Measurements from ENCODE around the gene UNC5C.
"Not testable (repeated sequence)": the region's sequence is repeated elsewhere in the genome, so short reads cannot be mapped to it uniquely, and the experiment has no call there.

UNC5C gene

DNA sequence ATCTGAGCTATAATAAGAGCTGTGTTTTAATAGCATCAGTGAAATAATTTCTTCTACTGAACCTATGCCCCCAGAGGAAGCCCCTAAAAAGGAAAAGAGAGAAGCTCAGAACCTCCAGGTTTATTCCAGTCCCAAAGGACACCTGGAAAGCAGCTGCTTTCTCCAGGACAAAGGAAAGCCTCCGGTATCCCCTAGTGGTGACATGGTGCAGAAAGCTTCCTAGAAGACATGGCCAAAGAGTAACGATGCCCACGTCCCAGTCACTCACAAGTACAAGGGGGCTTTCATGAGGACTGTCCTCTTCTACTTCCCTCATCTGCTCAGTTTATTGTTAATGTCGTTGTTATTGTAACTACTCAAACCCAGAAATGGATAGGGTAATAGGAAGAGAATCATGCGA, 343.9 kb downstream of the UNC5C start:
- no peak for DNase-seq

DNA sequence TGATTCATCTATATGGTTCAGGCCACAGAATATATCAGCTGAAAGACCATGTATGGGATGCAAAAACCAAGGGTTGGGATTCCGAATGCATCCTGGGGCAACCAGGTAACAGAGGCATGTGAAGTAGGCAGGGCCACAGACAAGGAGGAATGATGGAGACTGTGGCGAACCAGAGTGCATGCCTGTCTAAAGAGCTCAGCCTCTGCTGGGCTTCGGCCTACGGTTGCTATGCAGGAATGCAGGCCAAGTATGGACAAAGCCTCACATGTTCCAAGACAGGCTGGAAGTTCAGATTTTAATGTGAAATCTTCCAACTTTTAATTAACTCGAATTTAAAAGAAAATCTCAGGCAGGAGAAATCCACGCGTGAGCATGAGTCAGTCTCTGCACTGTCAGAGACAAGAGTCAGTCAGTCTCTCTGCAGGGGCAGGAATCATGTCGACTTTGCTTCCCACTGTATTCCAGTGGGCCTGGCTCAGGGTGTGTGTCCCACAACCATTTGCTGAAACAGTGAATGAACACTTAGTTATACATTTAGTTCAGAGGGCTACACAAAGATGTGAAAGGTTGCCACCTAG, 344.4 kb downstream of the UNC5C start:
- DNase-seq: no peak

DNA sequence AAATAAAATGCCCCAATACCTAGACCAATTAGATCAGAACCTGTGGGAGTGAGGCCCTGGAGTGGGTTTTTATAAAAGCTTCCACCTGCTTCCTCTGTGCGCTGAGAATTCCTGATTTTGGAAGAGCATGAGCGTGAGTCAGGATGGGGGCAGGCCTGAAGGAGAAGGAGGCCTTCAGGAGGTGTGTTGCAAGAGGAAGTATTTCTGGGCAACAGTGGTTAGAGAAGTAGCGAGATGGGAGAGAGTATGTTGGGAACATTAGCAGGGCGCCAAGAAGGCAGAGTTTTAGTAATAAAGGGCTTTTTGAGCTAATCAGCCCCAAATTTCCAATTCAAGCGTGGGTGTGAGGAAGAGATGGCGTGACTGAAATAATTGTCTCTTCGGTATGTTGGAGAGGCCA, 349.8 kb downstream of the UNC5C start:
- DNase-seq: no peak

DNA sequence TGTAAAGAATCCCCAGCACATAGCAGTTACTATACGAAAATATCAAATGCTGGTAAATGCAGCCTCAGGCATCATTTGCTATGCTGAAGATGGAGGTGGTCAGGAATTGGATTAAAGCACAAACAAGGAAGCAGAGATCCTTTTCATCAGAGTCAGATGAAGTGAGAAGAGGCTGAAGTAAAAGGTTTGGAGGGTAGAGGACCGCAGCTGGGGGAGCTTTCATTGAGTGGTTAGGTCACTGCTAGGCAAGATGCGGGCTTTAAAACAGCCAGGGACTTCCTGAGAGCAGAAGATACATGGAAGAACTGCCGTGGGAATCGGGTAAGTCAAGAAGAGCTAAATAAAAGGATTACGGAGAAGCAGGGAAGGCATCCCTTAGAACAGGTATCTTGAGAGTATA, 351.4 kb downstream of the UNC5C start:
- no peak for DNase-seq

DNA sequence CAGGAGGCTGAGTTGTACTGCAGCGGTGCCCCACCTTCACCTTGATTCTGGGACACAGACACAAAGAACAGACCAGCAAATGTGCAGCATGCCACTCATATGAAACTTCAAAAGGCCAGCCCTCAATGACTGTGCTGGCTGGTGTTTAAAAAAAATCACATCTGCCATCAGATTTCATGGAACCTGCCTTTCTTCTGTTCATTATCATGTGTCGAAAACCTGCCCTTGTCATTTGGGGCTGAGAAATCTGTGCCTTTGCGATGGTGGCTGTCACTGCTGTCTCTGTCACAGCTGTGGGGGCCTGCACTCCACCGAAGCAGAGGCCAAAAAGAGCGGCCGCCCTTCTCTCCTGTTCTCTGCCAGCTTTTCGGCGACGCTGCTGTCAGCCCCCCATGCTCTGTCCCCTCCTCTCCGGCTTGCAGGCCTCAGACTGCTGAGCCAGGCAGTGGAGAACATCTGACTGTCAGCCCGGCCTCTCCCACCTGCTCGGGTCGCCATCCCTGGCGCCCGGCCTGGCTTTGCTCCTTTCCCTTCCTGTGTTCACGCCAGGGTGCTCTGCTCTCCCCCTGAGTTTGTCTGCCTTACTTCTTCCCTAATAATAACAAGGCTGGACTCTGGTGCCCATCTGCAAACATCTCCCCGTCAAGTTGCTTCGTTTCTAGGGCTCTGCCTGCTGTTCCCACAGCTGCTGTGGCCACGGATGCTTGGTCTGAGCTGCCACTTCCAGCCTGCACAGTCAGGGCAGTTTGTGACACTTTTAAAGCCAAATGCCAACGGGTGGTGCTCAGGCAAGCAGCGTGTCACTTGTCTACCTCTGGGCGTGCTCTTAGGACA, 355.2 kb downstream of the UNC5C start:
- DNase-seq: no peak

DNA sequence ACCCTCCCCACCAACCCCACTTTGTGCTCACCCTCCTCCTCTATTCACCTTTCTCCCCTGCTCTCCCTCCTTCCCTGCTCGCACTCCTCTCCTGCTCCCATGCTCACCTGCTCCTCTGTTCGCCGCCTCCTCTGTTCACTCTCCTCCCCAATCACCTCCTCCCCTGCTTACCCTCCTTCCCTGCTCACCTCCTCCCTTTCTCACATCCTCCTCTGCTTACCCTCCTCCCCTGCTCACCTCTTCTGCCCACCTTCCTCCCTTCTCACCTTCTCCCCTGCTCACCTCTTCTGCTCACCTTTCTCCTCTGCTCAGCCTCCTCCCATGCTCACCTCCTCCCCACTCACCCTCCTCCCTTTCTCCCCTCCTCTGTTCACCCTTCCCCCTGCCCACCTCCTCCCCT, 357.2 kb downstream of the UNC5C start:
- no peak for DNase-seq

DNA sequence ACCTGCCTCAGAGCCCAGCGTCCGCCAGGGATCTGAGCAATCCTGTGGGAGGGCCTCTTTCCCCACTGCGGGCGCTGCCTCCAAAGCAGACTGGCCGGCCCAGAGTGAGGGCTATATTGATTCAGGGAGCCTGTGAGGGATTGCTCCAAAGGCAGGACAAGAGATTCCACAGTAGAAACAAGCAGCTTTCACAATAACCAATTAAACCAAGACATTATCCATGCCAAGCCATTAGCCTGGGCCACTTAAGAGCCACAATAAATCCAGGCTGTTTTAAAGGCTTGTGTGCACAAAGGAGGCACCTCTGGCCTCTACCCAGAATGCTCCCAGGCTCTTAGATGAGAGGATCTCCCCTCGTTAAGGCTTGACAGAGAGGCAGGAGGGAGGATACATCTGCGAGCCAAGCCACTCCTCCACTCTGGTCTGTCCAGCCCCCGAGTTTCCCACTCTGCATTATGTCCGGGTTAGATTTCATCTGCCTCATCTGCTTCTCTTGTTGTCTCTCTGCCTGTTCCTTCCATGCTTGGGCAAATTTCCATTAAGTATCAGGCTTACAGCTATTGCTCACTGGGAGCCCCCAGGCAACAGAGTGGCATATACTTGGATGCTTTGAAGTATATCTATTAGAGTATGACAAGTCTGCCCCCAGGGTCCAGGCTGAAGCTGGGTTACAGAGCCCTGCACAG, 357.9 kb downstream of the UNC5C start:
- no peak for DNase-seq

DNA sequence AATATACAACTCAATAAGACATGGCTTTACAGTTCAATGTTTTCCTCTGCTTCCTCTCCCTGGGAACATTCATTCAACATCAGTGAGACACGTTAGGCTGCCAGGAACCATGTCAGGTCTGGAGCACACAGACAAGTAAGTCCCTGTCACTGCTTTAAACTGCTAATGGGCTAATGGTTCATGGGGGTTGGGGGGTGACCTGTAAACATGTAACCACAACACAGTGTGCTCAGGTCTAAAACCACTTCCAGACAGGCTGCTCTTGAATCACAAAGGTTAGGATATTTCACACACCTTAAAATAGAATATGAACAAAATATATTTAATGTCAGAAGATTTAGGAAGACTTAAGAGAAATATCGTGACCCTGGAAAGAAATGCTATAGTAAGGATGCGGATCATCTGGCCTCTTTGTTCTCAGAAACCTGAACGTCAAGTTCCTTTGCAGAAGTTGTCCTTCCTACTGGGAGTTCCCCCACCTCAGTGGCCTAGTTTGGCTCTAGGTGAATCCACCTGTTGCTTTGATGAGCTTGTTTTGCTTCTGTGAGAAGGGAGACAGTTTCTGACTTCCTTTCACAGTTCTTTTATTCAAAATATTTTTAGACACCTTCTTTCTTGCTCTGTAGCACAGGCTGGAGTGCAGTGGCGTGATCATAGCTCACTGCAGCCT, 359.9 kb downstream of the UNC5C start:
- DNase-seq: no peak

DNA sequence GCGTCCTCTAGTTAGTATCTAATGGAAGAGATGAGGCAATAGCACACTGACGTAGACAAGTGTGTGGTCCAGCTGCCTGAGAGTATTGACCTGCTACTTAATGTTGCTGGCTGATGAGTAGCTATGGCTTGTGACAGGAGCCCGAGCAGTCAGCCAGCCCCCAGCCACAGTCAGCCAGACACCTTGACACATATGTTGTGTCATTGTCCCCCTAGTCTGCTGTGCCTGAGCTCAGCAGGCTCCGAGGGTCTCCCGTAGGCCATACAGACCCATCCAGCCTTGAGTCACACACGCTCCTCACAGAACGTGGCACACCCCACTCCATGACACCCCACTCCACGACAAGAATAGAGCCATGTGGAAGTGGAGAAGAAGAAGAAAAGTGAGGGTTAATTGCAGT, 362.1 kb downstream of the UNC5C start:
- DNase-seq: no peak

DNA sequence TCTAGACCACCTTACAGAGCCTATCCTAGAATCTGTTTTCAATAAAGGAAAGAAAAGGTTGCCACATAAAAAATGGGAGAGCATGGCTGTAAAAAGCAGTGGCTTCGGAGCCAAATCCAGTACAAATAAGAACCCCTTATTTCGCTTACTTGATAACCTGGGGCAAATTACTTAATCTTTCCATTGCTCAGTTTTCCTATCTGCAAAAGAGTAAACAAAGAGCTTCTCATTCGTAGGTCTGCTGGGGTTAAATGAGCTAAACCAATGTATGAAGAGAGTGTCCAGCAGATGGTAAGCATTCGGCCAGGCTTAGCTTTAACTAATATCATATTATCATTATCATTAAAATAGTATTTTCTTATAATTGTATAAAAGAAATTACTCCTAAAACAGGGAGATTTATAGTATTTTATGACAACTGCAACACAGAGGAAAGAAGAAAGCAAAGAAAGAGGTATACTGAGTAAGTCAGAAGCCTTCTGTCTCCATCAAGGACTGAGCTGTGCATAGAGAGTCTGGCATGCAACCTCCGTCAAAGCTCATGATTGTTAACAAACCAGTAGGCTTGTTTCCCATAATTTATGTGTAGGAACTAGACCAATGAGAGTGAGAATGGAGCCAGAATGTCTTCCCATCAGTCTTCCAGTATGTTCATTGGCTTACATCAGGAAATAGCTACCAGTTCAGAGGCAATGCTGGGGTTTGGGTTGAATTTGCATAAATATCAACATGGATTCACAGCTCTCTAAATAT, 364.9 kb downstream of the UNC5C start:
- no peak for DNase-seq

DNA sequence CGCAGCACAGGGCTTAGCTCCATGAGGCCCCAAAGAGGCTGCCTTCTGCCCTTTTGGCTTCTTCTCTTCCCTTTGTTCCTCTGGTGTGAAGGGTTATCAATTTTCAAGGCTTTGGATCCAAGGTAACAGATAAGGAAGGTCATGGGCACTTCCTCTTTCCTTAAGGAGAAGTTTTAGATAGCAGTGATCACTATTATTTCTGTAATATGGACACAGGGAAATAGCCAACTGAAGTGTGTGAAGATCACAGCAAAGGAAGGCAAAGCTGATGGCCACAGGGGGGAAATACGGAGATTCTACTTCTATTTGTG, 366.8 kb downstream of the UNC5C start:
- DNase-seq: no peak

DNA sequence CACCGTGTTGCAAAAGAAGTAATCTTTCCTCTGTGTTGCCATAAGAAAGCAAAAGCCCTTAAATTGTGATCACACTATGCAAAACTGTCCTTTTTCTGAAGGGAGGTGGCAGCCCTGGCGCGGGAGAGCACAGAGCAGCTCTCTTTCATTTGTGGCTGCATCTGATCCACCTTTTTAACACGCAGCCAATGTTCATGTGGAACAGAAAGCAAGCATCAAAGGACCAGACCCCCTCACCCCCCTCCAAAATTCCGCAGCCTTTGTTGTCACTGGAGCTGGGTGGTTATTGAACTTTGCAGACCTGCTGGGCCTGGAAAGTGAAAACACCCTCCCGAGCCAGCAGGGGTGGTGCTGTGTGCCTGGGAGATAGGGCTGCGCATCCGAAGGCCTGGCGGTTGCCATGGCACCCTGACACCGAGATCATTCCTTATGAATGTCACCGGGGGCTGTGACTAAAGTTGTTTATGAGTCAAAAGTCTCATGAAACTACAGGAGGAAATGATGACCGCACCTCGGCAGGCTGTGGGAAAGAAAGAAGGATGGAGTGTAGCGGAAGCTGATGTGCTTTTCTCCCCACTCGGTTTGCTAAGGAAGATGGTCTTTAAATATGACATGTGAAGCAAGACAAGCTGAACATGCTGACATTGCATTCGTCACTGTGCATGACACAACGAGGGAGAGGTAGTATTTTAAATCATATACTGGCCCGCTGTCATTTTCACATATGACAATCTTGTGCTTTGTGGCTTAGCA, 367.4 kb downstream of the UNC5C start:
- DNase-seq: no peak

DNA sequence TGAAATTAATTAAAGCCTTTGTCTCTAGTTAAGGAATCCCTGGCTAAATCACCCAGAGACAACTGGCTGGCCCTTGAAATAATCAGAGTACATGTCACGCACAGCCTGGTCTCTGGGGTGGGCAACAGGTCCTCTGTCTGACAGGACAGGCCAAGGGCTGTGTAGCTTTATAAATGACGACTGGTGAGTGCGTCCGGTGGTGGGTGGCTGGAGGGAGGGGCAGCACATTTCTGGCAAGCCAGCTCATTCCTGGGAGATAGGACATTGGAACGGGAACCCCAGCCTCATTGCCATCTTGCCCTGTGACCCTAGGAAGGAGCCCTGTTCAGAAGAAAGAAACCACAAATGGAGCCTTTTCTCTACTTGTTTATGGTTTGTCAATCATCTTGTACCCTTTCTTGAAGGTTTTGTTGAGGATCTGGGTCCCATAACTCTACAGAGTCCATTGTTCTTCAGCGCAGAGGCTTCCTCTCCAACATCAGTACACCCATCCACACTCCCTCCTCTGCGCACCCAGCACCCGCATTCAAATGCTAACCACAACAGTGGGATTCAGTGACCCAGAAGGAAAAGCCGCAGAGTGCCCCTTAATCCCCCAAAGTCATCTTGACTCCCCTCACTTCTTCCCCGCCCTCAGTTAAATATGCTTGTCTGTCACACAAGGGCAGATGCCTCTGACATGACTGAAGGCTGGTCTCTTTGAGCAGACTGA, 368.1 kb downstream of the UNC5C start:
- DNase-seq: no peak

DNA sequence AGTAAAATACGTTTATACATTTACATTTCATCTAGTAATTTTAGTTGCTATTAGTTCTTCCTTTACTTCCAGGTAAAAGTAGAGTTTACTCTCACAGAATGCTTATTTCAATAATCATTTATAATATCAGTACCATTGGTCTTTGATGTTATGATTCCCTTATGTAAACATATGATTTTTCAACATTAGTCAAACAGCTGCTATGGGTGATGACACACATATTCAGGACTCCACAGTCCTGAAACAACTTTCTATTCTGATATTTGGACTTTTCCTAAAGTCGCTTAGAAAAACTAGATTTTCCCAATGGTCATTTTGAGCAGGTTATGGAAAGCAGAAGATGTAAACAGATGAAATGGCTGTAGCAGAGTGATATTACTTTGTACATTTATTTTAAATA, 369.8 kb downstream of the UNC5C start:
- DNase-seq: no peak

DNA sequence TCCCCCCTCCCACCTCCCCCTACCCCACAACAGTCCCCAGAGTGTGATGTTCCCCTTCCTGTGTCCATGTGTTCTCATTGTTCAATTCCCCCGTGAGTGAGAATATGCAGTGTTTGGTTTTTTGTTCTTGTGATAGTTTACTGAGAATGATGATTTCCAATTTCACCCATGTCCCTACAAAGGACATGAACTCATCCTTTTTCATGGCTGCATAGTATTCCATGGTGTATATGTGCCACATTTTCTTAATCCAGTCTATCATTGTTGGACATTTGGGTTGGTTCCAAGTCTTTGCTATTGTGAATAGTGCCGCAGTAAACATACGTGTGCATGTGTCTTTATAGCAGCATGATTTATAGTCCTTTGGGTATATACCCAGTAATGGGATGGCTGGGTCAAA, 377.4 kb downstream of the UNC5C start:
- DNase-seq: not testable (repeated sequence)

DNA sequence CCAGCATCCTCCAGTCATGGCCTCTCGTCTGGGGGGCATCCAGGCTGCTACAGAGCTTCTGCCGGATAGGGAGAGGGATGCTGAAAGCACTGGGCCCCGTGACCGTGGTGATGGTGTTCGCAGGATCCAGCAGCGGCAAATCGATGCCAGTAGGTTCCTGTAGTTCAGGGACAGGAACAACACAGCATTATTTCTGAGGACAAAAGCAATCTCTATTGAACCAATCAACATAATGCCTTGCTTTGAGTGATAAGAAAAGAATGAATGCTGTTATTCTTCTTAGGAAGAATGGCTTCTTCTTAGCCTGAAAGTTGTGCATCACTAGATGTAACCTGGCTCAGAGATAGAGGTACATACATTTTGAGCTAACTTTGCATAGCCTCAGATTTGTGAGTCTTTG, 378.6 kb downstream of the UNC5C start:
- DNase-seq: no peak

DNA sequence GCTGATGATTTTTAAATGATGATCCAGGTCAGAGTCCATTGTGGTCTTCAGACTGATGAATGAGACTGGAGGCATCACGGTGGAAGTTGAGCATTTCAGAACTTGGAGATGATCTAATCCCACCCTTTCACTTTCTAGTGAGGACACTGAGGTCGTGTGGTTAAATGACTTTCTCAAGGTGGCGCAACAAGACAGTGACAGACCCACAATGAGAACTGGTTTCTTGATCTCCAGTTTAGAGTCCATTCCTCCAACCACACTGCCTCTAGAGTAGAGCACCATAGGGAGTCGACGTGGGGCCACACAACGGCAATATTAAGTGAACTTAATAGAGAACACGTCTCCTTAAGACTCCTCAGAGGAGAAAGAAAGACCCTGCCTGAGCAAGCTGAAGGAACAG, 381.0 kb downstream of the UNC5C start:
- no peak for DNase-seq

DNA sequence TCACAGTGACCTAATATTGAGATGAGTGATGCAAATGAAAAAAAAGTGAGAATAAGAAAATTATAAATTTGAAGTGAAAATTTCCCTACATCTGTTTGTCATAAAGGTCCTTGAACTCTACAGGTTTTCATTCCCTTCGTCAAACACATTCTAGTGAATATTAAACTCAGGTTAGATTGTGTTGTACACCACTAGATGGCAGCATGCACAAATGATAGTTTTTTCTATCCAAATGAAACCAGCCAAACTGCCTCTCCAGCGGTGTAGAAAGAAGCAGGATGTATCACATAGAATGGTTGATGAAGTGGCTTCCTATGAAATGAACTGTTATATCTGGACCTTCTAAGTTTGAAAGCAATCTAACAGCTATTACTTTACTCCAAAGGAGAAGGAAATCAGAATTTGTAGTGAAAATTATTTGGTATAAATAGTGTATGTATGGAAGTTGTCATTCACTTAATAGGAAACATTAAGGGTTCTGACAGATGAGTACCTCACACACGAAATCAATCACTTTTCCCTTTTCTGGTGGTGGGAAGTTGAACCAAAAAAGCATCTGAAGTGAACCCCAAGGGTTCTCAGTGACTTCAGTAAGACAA, 382.7 kb downstream of the UNC5C start:
- no peak for DNase-seq

DNA sequence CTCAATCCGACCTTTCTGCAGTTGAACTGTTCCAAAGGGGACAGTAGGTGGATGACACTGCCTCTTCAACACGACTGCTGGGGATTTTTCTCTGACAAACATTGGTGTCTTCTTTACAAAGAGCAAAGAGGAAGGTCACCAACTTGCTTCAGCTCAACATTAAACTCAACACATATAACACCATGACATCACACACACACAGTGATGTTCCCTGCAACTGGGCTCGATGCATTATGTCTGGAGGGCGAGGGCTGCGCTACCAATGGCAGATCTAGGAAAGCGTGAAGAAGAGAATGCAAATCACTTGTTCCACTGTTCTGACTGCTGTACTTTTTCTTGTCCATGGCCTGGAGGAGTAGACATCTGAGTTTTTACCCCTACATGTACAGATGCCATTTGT, 385.9 kb downstream of the UNC5C start:
- DNase-seq: no peak

DNA sequence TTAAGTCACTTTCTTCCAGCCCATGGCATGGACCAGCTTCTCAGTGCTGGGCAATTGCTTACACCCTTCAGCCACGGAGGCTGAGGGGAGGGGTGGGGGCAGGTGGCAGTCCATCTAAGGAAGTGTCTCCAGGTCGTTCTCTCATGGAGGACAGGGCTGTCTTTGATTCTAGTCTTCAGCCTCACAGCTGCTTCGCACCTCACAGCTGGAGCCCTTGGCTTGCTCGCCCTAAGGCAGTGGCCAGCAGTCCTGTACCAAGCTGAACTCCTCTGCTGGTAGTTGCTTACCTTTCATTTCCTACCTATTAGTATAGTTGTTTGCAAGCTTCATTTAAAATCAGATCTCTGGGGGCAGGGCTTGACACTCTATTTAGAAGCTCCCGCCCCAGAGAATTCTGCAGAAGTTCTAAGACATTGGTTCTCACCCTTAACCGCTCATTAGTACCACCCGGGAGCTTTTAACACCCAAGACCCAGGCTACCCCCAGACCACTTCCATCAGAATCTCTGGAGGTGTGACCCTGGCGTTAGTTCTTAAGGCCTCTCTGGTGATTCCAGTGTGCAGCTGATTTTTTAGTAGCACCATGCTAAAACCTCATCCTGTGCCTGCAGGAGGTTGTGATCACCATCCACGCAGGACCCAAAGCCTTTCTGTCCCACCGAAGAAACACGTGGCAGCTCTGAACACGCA, 386.8 kb downstream of the UNC5C start:
- DNase-seq: no peak

DNA sequence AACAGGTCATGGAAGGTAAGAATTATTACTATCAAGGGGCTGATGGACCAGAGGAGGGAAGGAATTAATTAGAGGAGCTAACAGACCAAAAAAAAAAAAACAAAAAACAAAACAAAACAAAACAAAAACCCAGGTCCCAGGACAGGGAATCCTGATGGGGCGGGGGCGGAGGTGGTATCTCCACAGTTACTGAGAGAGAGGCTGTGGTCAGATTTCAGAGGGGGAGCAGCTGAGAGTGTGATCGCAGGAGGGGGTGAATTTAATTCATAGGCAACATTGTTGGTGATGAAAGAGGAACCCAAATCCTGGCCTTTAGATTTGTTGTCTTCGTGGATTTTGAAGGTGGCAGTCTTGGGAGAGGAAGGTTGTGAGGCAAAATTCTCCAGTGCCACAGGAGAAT, 389.4 kb downstream of the UNC5C start:
- DNase-seq: no peak
